Measurements from ENCODE around the gene SLC6A13. TPM values are rescaled to one million over a fixed set of nuclear protein-coding genes. Genes with fewer than 3 reads are reported as not detected.

SLC6A13 gene
- total RNA-seq, 1 experiment from 2014 or later, result not detected

DNA sequence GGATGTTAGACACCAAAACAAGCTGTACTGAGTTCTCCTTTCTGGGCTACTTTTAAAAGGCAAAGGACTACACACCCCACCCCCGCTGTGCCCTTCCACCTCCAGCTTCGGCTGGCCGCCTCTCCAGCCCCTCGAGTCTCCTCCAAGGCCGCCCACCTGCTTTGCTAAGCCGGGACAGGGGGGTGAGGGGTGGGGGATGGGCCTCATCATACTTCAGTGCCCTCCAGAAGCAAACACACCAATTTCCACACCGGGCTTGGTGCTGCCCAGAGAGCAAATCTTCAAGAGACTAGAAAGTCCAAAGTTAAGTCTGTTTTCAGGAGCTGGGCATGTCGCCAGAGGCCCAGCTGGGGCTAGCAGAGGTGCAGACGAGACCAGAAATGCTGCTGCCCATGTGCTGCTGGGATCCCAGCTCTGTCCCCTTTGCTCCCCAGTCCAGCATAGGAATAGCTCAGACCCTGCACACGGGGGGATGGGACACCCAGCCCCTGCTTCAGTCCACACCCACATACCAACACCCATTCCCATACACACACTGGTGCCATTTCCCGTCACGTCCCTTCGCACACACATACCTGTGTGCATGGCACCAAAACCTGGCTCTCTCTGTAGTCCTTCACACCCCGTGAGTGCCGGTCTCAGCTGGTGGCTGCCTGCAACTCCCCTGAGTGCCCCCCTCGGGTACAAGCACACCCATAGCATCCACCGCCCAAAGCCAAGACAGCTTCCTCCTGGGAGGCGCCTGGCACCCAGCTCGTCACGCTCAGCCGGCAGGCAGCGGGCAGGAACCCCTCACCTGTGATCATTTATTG is 49.7 kb downstream of the SLC6A13 start:
- Histone ChIP-seq H3K23ac (ENCODE audit: insufficient read length, low read depth, low read length) (no peak overlapping the region), H3K27ac (ENCODE audit: insufficient read length, low read depth, low read length) (no peak overlapping the region), H3K18ac (ENCODE audit: insufficient read length, low read depth, low read length) (no peak overlapping the region), H3K4me2 (ENCODE audit: insufficient read depth, insufficient read length, low read length) (no peak overlapping the region), H4K91ac (ENCODE audit: insufficient read length, low read depth, low read length) (no peak overlapping the region), H3K9ac (ENCODE audit: extremely low read depth, insufficient read length, low read length) (no peak overlapping the region), H3K14ac (ENCODE audit: insufficient read depth, low read length) (0 out of 2 replicates have a peak overlapping the region, but pooled peaks have one; percentile 45), H3T11ph (ENCODE audit: low read length) (no peak overlapping the region), H2BK120ac (ENCODE audit: low read depth, low read length, poor library complexity, severe bottlenecking) (no peak overlapping the region), H3K4ac (ENCODE audit: low read depth, low read length) (no peak overlapping the region), H2BK12ac (ENCODE audit: insufficient read length, low read depth, low read length) (no peak overlapping the region), H4K20me1 (ENCODE audit: control insufficient read depth, insufficient read depth, insufficient read length) (no peaks in the 10 kb centered on the region), H2AFZ (ENCODE audit: low read length) (no peak overlapping the region), H4K8ac (replicated peaks; ENCODE audit: insufficient read length, low read depth, low read length) (no peak overlapping the region), H3K56ac (ENCODE audit: insufficient read length, low read depth, low read length) (no peak overlapping the region), H3K79me1 (ENCODE audit: insufficient read depth, low read depth, low read length, poor library complexity, severe bottlenecking) (no peaks in the 10 kb centered on the region), H3K4me1 (ENCODE audit: insufficient read depth, low read length) (0 out of 2 replicates have a peak, but pooled peaks cover 4% of the 10 kb centered on the region), H3K79me2 (ENCODE audit: insufficient read depth, low read length) (no peaks in the 10 kb centered on the region), H3K9me3 (ENCODE audit: control insufficient read depth, low read depth, low read length) (no peaks in the 10 kb centered on the region), H2BK15ac (ENCODE audit: low read depth, low read length) (no peak overlapping the region), H3K23me2 (ENCODE audit: insufficient read length, low read depth, low read length, poor library complexity, severe bottlenecking) (no peaks in the 10 kb centered on the region), H2AK5ac (ENCODE audit: insufficient read length, low read length) (no peak overlapping the region), H2BK5ac (ENCODE audit: insufficient read length, low read length) (no peak overlapping the region), H3K27me3 (ENCODE audit: insufficient read depth, low read length) (peaks cover 4% of the 10 kb centered on the region; the same call in 1 of the 2 replicates), H2BK20ac (ENCODE audit: low read depth, low read length, poor library complexity, severe bottlenecking) (no peak overlapping the region), H4K5ac (ENCODE audit: insufficient read length, low read depth, low read length) (no peak overlapping the region)
- Mint-ChIP-seq H3K36me3 (ENCODE audit: insufficient read depth in 1 of 3, low read depth in 3 of 3) (no peaks in the 10 kb centered on the region), H3K4me1 (peaks cover 29 to 36% of the 10 kb centered on the region in 2 experiments), H3K27ac (no peak overlapping the region), H3K9me3 (no peaks in the 10 kb centered on the region; a peak in 2 of 5 replicates), H3K27me3 (ENCODE audit: low read depth) (peaks cover 95% of the 10 kb centered on the region), H3K4me3 (no peak overlapping the region; a peak in 1 of 5 replicates)
- DNase-seq, result no peak
- WGBS (ENCODE audit: extremely low coverage, insufficient read length, low lambda C conversion rate), result no CpG with 5 or more reads among the region's 22 CpGs
- TF ChIP-seq CTCF (conservative IDR thresholded peaks at IDR 0.05), result no peak

Data from H9 (cell line).